DMS 273 (cell line): Measurements from ENCODE around the gene CPA3.

Experiments
- DNase-seq: peaks from one replicate; lab custom pipeline; 2025; ENCODE audit not compliant: unreplicated experiment; lab: John Stamatoyannopoulos, UW

The CPA3 gene, protein sequence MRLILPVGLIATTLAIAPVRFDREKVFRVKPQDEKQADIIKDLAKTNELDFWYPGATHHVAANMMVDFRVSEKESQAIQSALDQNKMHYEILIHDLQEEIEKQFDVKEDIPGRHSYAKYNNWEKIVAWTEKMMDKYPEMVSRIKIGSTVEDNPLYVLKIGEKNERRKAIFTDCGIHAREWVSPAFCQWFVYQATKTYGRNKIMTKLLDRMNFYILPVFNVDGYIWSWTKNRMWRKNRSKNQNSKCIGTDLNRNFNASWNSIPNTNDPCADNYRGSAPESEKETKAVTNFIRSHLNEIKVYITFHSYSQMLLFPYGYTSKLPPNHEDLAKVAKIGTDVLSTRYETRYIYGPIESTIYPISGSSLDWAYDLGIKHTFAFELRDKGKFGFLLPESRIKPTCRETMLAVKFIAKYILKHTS

DNA sequence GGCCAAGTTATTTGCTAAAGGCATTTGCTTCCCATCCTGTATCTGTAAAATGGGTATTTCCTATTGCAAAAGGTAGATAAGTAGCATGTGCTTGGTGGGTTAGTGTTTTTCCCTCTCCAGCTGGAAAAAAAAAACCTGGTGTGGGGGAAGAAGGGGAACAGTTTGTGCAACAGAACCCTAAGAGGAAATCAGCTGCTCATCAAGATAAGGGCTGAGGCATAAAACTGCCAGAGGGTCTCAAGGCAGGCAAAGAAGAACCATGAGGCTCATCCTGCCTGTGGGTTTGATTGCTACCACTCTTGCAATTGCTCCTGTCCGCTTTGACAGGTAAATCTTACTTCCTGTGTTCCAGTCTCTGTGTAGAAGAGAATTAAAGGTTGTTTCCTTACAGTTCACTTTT, at the start of gene CPA3:
Gene CPA3 (plus strand): TSS at position 248 of the 400 bp plus-strand sequence. CDS start 12 bp downstream, at position 260.
- DNase-seq = no peak

DNA sequence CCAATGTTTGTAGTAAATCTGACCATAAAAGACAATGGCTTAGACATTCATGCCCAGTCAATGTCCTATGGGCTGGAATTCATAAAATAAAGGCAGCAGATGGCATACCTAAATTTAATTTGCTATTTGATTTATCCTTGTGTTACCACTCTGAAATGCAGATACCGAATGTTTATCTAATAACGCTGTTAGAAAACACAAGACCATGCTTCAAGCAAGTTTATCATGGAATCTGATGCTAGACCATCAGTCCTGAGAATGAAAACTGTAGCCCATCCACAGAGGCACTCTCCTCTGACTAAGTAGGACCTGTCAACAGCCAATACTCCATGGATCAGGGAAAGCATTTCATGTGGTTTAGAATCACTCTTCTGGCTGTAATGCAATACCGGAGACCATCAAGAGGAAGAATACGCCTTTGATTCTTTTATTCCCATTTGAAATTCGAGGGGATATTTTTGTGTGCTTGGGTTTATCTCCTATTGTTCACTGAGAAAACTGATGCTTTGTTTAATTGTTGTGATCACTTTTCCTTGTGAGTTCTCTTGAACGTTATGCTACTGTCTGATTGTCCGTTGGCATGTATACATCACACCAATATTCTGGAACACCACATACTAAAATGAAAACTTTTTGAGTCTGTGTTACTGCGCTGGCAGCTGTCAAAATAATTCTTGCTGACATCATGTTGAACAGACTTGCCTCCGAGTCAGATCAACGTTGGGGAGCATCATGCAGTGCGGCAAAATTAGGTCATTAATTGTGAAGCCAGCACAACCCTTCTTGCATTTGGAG, 49.6 kb upstream of the CPA3 start:
- peak; percentile 51 for DNase-seq

DNA sequence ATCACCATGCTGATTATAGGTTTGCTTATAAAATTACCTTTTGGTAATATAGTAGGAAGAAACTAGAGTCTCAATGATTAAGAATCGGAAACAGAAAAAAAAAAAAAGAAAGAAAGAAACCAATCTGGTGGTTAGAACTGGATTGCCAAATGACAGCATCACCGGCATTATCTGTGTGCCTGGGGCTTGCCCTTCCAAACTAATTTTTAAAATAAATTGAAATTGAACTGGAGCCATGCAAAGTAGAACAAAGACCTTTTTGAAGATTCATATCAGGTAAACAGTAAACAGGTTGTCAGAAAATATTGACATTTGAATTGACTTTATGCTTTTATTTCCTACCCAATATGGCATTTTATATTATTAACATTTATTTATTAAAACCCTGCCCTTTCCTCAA, 48.7 kb upstream of the CPA3 start:
- no peak for DNase-seq

DNA sequence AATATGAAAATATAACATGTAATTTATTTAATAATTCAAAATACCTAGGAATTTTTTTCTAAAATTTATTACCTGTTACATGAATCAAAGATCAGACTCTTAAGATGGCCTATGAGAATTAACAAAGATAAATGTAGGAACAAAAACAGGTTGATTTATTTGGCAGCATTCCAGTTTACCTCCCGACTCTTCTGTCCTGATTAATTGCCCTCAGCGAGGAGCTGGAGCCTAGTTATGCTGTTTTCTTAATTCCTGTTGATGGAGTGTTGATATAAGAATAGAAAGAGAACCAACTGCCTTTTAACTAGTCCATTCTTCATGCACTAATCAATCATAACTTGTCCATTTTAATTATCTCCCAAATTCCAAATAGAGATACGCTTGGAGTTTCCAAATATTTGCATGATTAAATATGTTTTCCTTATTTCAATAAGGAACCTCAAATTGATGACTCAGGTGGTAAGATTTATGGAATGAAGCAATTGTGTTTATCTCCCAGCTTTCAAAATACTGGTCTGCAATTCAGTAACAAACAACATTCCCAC, 48.0 kb upstream of the CPA3 start:
- peak; percentile 41 for DNase-seq

DNA sequence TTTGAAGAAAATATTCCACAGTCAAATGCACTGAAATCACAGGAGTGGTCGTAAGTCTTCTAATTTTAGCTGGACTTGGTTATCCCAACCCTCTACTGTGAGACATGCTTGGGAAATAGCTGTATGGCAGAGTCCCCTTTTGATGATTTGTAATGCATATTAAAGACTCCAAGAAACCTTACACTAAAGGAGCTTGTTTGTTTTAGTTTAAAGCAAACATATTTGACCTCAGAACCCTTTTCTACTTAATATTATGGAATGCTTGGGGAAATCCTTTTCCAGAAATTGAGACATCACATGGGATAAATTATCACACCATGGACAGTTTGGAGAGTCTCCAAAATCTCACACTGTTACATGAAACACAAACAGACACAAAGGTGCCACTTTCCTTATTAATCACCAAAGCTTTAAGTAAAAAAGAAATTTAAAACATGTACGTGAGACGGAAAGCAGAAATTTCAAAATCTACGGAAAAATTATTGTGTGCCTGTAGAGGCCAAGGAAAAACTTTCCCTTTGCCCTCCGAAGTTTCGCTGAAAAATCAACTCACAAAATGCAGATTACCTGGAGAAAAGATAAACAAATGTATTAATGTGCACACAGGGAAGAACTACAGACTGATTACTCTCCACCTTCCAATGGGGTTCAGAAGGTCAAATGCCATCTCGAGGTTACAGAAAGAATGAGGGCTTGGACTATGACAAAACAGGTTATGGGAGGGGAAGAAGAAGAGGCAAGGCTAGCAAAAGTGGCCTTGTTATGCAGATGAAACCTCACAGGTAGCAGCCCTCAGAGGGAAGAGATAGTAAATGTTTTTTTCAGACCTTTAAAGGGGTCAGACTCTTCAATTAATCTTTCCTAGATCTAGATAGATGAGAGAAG, 44.5 kb upstream of the CPA3 start:
- no peak for DNase-seq

DNA sequence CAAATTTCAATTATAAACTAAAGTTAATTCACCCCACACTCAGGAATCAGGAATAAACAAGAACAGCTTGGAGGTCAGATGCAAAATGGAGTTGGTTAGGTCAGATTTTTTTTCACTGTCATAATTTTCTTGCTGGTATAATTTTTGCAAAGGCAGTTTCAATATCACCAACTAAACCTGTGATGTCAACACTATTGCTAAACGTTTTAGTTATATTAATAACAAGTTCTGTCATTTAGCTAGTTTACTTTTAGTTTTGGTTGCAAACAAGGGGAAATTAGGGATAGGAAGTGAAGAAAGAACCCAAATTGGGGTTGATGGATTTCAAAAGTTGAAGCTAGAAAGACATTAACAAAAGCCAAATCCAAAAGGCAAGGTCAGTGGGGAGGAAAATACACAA, 42.1 kb upstream of the CPA3 start:
- no peak for DNase-seq

DNA sequence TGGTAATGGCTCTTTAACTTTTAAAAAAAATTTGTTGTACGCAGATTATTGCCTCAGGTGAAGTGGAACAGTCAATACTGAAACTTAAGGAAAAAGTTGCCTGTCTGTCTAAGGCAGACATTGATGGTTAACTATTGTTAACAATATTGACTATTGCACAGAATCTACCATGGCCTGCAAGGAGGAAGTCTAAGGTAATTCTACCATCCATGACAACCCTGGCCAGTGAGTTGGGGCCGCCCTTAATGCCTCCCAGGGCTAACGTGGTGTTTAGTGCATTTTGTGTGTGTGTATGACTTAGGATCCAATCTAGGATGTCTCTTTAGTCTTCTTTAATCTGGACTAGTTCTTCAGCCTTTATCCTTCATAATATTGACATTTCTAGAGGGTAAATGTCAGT, 39.6 kb upstream of the CPA3 start:
- DNase-seq = no peak

DNA sequence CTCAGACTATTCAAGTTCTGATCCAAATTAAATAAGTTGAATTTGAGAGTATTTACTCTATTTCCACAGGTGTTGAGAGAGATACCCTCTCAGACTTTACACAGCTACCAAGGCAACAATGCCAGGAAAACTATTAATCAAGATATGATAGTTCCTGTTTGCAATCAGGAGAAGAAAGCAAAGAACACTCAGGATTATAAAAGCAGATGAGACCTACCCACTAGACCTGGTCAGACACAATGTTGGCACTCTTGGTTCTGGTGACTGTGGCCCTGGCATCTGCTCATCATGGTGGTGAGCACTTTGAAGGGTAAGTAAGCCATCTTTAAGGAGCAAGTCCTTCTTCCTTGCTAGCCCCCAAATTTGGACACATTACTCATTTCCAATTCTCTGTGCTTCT, 37.5 kb upstream of the CPA3 start, which contains the start of gene CPB1:
Gene CPB1 (plus strand): TSS at position 227 of the 400 bp plus-strand sequence. CDS start 13 bp downstream, at position 240.
- no peak for DNase-seq

DNA sequence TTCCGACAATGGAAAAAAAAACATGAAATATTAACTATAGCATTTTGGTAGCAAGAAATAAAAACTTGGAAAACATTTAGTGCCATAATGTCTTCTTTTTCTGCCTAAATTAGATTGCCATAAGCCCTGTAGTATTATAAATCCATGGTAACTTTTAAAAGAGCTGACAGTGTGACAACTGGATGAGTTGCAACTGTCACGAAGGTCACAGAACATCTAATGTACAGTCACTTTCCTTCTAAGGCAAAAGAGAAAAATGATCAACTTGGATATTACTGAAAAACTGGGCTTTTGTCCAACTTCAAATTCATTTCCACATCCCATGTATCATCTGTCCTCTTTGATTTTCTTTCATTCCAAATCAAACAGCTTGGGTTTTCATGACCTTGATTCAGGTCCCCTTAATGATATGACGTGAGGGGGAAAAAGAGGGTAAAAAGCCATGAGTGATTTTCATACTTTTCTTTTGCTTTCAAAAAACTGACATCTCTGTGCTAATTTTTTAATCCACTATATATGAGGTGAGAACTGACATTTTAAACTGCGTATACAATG, 36.9 kb upstream of the CPA3 start:
- DNase-seq = no peak

DNA sequence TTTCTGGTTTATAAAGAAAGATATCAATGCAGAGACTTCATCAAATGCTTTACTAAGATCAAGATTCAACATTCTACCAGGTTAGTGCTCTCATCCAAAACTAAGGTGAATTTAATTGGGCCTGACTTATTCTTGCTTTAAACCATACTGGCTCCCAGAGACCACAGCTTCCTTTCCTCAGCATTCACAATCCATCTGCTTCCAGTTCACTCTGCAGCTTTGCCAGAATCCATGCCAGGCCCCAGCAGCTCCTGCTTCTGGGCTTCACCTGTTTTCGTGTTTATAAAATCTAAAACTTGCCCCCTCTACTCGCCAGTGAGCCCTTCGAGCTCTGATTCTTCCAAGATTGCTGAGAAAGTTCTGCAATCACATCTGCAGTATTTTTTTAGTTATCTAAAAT, 35.2 kb upstream of the CPA3 start:
- DNase-seq = no peak

DNA sequence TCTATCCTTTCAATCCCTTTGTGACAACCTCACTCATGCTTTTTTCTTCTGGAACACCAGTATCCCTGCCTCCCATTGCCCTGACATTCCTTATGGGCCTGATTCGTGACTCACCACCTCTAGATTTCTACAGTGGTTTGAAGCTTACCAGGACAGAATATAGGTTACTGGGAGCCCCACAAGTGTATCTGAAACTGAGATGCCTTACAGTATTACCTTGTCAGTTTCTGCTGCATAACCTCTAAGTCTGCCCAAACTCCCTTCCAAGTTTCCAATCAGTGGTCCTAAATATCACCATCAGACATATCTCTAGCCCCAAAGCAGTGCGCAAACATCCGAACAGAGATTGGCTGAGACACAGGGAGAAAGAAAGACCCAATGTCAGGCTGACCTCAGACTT, 31.9 kb upstream of the CPA3 start:
- no peak for DNase-seq

DNA sequence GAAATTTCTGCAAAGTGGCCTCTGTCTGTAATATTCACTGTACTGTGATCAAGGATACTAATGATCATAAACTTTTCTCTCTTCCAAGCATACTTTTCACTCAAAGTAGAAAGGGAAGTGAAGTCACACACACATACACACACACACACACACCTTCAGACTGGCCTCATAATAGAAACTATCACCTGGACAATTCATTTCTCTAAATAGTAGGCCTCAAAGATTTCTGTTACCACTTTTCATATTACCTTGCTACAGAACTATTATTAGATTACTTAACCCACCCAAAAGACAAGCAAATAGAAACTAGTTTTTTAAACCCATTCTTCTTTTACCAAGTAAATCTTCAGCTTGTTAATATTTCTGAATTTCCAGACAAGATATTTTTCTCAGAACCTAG, 25.3 kb upstream of the CPA3 start:
- no peak for DNase-seq

DNA sequence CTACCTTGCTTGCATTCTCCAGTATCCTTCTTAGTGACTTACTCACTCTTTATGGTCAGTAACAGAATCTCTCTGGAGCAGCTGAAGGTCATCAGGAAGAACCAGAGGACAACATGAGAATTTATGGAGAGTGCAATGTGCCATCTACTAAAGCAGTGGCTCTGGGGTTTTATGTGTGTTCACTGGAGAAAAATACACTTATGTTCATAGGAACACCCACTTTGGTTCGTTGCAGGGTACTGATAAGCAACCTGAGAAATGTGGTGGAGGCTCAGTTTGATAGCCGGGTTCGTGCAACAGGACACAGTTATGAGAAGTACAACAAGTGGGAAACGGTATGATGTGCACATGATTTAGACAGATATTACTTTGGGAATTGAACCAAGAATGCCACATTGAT, 24.6 kb upstream of the CPA3 start:
- DNase-seq = no peak

DNA sequence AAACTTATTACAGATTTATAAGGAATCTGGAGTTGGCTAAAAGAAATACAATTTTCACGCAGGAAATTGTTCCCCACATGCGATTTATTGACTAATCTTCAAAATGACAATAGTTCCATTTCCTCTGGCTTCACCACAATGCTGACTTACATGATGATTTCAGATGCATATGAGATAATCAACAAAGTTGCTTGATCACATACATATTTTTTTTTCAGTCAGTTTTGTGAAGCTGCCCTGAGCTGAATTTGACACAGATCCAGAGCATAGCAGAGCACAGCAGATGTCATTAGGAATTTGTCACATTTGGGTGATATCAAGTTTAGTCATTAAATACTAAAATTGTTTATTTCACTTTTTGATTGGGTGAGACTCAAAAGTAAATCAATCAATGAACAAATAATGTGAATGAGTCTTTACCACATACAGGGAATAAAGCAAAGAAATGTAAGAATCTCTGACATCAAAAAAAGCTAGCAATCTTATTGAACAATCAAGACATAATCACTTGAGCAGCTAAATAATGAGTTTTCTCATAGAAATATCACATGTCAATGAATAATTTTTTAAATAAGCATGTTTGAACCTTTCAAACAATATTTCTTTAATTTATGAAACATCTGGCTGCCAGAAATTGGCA, 19.2 kb upstream of the CPA3 start:
- no peak for DNase-seq

DNA sequence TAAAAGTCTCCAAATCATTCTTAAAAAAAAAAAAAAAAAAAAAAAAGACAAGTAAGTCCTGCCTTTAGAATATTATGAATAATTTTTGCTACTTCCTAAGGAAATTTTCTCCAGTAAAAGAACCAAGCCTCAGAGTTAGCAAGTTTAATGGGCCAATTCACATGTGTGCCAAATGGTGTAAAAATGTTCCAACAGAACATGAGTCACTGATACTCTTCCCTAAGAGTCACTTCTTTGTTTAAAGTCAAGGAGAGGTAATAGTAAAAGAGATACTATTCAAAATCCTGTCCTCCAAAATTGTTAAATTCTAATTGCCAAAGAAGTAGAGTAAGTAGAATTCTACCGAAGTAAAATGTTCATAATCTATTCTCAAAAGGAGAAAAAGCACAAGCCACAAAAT, 17.7 kb upstream of the CPA3 start:
- DNase-seq = peak; percentile 12

DNA sequence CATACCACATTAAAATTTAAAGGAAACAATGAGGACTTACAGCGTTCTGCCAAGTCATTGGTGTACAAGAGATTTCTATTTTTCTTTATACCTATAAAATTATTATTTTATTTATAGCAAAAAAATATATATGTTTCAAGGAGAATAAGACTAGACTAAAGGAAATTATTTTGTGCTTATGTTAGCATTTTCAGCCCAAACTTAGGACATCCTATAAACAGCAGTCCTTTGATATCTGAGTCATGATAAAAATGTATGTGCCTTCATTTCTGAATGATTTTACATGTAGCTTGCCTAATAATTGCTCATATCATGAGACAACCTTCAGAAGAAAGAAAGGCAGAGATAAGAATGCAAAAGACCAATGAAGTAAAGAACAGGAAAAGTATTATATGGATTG, 16.7 kb upstream of the CPA3 start:
- no peak for DNase-seq

DNA sequence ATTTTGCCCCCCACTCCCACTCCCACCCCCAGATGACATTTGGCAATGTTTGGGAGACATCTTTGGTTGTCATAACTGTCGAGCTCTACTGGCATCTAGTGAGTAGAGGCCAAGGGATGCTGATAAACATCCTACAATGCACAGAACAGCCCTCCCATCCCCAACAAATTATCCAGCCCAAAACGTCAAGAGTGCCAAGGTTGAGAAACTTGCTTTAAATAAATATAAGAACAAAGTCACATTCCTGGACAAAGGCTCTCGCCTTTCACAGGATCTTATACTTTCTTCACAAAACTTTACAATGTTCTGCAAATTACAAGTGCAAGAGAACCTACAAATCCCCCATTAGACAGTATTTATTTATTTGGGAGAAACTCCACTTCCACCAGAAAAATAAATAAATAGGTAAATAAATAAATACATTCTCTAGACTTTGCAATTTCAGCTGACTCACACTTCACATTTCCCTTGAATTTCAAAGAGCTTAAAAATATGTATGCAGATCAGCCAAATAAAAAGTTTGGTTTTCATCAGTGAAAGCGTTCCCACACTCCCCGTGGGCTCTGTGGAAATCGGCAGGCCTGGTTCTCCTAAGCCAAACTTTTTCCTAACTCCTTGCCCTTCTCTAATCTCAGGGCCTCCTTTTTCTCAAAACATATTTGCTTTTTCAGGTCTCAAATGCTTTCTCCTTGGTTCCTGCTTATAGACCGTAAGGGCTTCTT, 12.7 kb upstream of the CPA3 start:
- DNase-seq = no peak

DNA sequence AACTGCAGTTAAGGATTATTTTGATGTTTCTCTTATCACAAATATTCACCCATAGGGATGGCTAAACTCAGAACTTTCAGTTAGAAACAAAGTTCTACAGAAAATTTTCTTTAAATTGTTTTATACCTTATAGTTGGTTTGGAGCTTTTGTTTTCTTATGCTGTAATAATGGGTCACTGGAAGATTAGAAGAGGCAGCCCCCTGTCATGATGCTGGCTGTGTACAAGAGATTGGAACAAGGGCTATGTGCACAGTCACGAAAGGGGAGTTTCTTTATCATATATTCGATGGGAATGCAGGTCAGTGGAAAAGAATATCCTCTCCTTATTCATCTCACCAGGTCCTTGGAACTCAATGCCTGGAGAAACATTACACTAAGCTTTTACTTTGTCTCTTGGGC, 12.0 kb upstream of the CPA3 start:
- no peak for DNase-seq

DNA sequence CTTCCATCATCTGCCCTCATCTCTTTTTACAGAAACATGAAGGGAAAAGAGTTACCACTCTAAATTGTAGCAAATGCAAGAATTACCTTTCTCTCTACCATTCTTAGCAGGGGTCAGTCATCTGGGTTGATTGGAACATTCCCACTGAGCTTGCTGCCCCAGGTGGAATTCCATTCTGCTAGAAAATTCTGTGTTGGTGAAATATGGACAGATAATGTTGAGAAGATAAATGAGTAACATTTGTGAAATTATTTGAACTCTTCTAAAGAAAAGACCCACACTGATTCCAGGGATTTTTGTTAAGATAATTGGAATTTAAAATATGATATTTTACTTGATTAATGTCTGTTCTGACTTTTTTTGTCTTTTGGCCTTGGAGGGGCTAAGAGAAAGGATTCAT, 11.0 kb upstream of the CPA3 start:
- DNase-seq = no peak

DNA sequence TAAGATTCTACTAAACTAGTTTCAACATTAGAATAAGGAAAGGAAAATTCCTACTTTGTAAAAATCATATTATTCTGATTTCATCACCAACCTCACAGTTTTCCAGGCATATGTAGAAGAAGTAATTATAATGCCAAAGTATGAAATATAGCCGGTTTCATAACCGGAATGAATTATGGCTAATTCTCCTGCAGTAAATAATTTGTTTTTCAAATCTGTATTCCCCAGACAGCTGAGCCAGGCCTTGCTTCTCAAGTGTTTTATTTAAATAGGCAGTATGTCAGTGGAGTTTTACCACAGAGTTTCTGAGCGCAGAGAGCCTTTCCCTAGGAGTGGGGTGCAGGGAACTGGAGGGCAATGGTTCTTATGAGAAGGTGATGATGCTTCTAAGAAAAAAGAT, 8.7 kb upstream of the CPA3 start:
- DNase-seq = no peak
